CD8-positive, alpha-beta memory T cell (primary cell): ENCODE results near the gene RIMS4. TPM values are rescaled to one million over a fixed set of nuclear protein-coding genes. Genes with fewer than 3 reads are reported as not detected.

ENCODE experiments used
- CTCF ChIA-PET: fragments of 350-600 bp; sonication (Branson Sonifier 250); formaldehyde crosslinking; loops from one replicate; lab custom pipeline; 2021; ENCODE audit warnings: antibody characterized with exemption; lab: Charles Lee
- POLR2A ChIA-PET: fragments of 350-600 bp; sonication (Branson Sonifier 250); formaldehyde crosslinking; loops from one replicate; lab custom pipeline; 2021; ENCODE audit warnings: antibody characterized with exemption; lab: Charles Lee
- DNase-seq, 5 donors: peaks; one replicate each; pipeline versions ENCODE4 v3.0.0 to v3.0.0-alpha.2; 2020 to 2022; ENCODE audit warnings: mixed read lengths in 1 of 5
- H3K27ac ChIP-seq: one replicate; pipeline ENCODE4 v1.7.0; 2013; ENCODE audit warnings: low read depth, mild to moderate bottlenecking, low read length, moderate library complexity
- H3K27me3 ChIP-seq: 2 replicates; pipeline ENCODE4 v1.7.0; 2013; ENCODE audit warnings: low read length, mild to moderate bottlenecking; ENCODE audit not compliant: insufficient read depth, poor library complexity, severe bottlenecking
- H3K36me3 ChIP-seq: 2 replicates; pipeline ENCODE4 v1.7.0; 2013; ENCODE audit warnings: mild to moderate bottlenecking, low read length, moderate library complexity; ENCODE audit not compliant: insufficient read depth
- H3K4me1 ChIP-seq: 2 replicates; pipeline ENCODE4 v1.7.0; 2013; ENCODE audit warnings: mild to moderate bottlenecking, low read length, moderate library complexity; ENCODE audit not compliant: insufficient read depth
- H3K4me3 ChIP-seq: 2 replicates; pipeline ENCODE4 v1.7.0; 2013; ENCODE audit warnings: mild to moderate bottlenecking, low read length
- H3K9me3 ChIP-seq: 2 replicates; pipeline ENCODE4 v1.7.0; 2013; ENCODE audit warnings: mild to moderate bottlenecking, low read length
- H3K27ac Mint-ChIP-seq, 8 donors: one replicate each; pipeline ENCODE4 v1.8.0; 2020 to 2021; ENCODE audit warnings: mixed read lengths in 8 of 8, mild to moderate bottlenecking in 6 of 8, inconsistent platforms in 3 of 8, moderate library complexity in 3 of 8
- H3K27me3 Mint-ChIP-seq, 2 donors: one replicate each; pipeline ENCODE4 v1.8.0; 2020 to 2021; ENCODE audit warnings: mixed read lengths in 2 of 2, mild to moderate bottlenecking in 1 of 2, moderate library complexity in 1 of 2
- H3K36me3 Mint-ChIP-seq, 3 donors: one replicate each; pipeline ENCODE4 v1.8.0; 2020 to 2021; ENCODE audit warnings: mixed read lengths in 3 of 3, inconsistent platforms in 1 of 3, mild to moderate bottlenecking in 1 of 3
- H3K4me1 Mint-ChIP-seq, 3 donors: one replicate each; pipeline ENCODE4 v1.8.0; 2020 to 2021; ENCODE audit warnings: mixed read lengths in 3 of 3, inconsistent platforms in 1 of 3, mild to moderate bottlenecking in 1 of 3
- H3K4me3 Mint-ChIP-seq, 7 donors: one replicate each; pipeline ENCODE4 v1.8.0; 2020 to 2021; ENCODE audit warnings: mixed read lengths in 7 of 7, mild to moderate bottlenecking in 6 of 7, moderate library complexity in 4 of 7, inconsistent platforms in 2 of 7
- H3K9me3 Mint-ChIP-seq, 5 donors: one replicate each; pipeline ENCODE4 v1.8.0; 2020 to 2022; ENCODE audit warnings: mixed read lengths in 5 of 5, mild to moderate bottlenecking in 3 of 5, moderate library complexity in 2 of 5, inconsistent platforms in 1 of 5
- polyA plus RNA-seq: library from polyadenylated mRNA; unstranded; fragments of 300-500 nt; fragmentation: Illumina TruSeq; gene quantifications from one replicate; pipeline ENCODE4 v1.2.3, GENCODE V29; 2021
- total RNA-seq, 2 experiments: library from RNA; stranded (reverse); gene quantifications; one replicate each; pipeline ENCODE4 v1.2.3, GENCODE V29; 2021

RIMS4 gene
- total and polyA plus RNA-seq, 3 experiments from 2014 or later, result not detected

- no peak overlapping the region for H3K27ac ChIP-seq
- CTCF ChIA-PET, result no interaction called here
- H3K36me3 Mint-ChIP-seq, result no peaks in the 10 kb centered on the region
- H3K4me1 Mint-ChIP-seq, result no peaks in the 10 kb centered on the region
- peaks cover 29 to 40% of the 10 kb centered on the region in 2 donors for H3K27me3 Mint-ChIP-seq
- no peaks in the 10 kb centered on the region for H3K27me3 ChIP-seq
- DNase-seq, result no peak
- no peak overlapping the region for H3K4me3 Mint-ChIP-seq
- H3K9me3 Mint-ChIP-seq, result peaks cover 0 to 8% (median 2%) of the 10 kb centered on the region in 5 donors
- no peak overlapping the region for H3K27ac Mint-ChIP-seq
- no peaks in the 10 kb centered on the region for H3K9me3 ChIP-seq
- POLR2A ChIA-PET, result no interaction called here
- H3K36me3 ChIP-seq, result no peaks in the 10 kb centered on the region
- no peaks in the 10 kb centered on the region for H3K4me1 ChIP-seq
- no peak overlapping the region for H3K4me3 ChIP-seq
Observed at GRCh38 chr20:44835661-44836221, 25.4 kb upstream of the RIMS4 start.

- Mint-ChIP-seq H3K36me3 (no peaks in the 10 kb centered on the region), H3K4me1 (no peaks in the 10 kb centered on the region), H3K4me3 (no peak overlapping the region), H3K27ac (no peak overlapping the region), H3K27me3 (peaks cover 31 to 38% of the 10 kb centered on the region in 2 donors), H3K9me3 (peaks cover 0 to 7% (median 5%) of the 10 kb centered on the region in 5 donors)
- no peak for DNase-seq
- CTCF ChIA-PET, result no interaction called here
- Histone ChIP-seq H3K27me3 (no peaks in the 10 kb centered on the region), H3K36me3 (no peaks in the 10 kb centered on the region), H3K4me1 (no peaks in the 10 kb centered on the region), H3K27ac (no peak overlapping the region), H3K4me3 (no peak overlapping the region), H3K9me3 (no peaks in the 10 kb centered on the region)
- POLR2A ChIA-PET, result no interaction called here
Observed at GRCh38 chr20:44835116-44835515, 24.8 kb upstream of the RIMS4 start.

- H3K36me3 ChIP-seq, result no peaks in the 10 kb centered on the region
- no peak overlapping the region for H3K4me3 Mint-ChIP-seq
- H3K27me3 Mint-ChIP-seq, result peaks cover 31 to 39% of the 10 kb centered on the region in 2 donors
- no peaks in the 10 kb centered on the region for H3K36me3 Mint-ChIP-seq
- no peaks in the 10 kb centered on the region for H3K4me1 Mint-ChIP-seq
- peaks cover 0 to 7% (median 5%) of the 10 kb centered on the region in 5 donors for H3K9me3 Mint-ChIP-seq
- H3K4me3 ChIP-seq, result no peak overlapping the region
- H3K4me1 ChIP-seq, result no peaks in the 10 kb centered on the region
- no peak overlapping the region for H3K27ac ChIP-seq
- DNase-seq, result no peak
- POLR2A ChIA-PET, result no interaction called here
- CTCF ChIA-PET, result no interaction called here
- H3K27ac Mint-ChIP-seq, result no peak overlapping the region
- no peaks in the 10 kb centered on the region for H3K27me3 ChIP-seq
- H3K9me3 ChIP-seq, result no peaks in the 10 kb centered on the region
Observed at GRCh38 chr20:44834693-44835092, 24.3 kb upstream of the RIMS4 start.

- H3K27me3 Mint-ChIP-seq, result peaks cover 38 to 44% of the 10 kb centered on the region in 2 donors
- H3K4me3 Mint-ChIP-seq, result no peak overlapping the region
- H3K4me1 Mint-ChIP-seq, result no peaks in the 10 kb centered on the region
- Histone ChIP-seq H3K27ac (no peak overlapping the region), H3K4me1 (no peaks in the 10 kb centered on the region), H3K27me3 (no peaks in the 10 kb centered on the region), H3K9me3 (no peaks in the 10 kb centered on the region), H3K36me3 (no peaks in the 10 kb centered on the region), H3K4me3 (no peak overlapping the region)
- CTCF ChIA-PET, result no interaction called here
- no peaks in the 10 kb centered on the region for H3K36me3 Mint-ChIP-seq
- DNase-seq, result no peak
- no peak overlapping the region for H3K27ac Mint-ChIP-seq
- H3K9me3 Mint-ChIP-seq, result peaks cover 0 to 10% (median 4%) of the 10 kb centered on the region in 5 donors
- POLR2A ChIA-PET, result no interaction called here
Observed at GRCh38 chr20:44833437-44833836, 23.1 kb upstream of the RIMS4 start.

GRCh38 chr20:44832724-44833123 is 22.4 kb upstream of the RIMS4 start:
- peaks cover 35 to 48% of the 10 kb centered on the region in 2 donors for H3K27me3 Mint-ChIP-seq
- H3K4me3 Mint-ChIP-seq, result no peak overlapping the region
- ChIA-PET POLR2A (no interaction called here), CTCF (no interaction called here)
- no peaks in the 10 kb centered on the region for H3K36me3 ChIP-seq
- no peak for DNase-seq
- no peak overlapping the region for H3K27ac Mint-ChIP-seq
- H3K36me3 Mint-ChIP-seq, result no peaks in the 10 kb centered on the region
- no peaks in the 10 kb centered on the region for H3K4me1 ChIP-seq
- H3K9me3 ChIP-seq, result no peaks in the 10 kb centered on the region
- peaks cover 0 to 10% (median 2%) of the 10 kb centered on the region in 5 donors for H3K9me3 Mint-ChIP-seq
- H3K4me3 ChIP-seq, result no peak overlapping the region
- H3K4me1 Mint-ChIP-seq, result no peaks in the 10 kb centered on the region
- H3K27me3 ChIP-seq, result no peaks in the 10 kb centered on the region
- H3K27ac ChIP-seq, result no peak overlapping the region

GRCh38 chr20:44830995-44831394 is 20.6 kb upstream of the RIMS4 start:
- CTCF ChIA-PET, result no interaction called here
- no peak overlapping the region for H3K4me3 Mint-ChIP-seq

GRCh38 chr20:44830523-44830922 is 20.2 kb upstream of the RIMS4 start:
- Histone ChIP-seq H3K36me3 (no peaks in the 10 kb centered on the region), H3K27ac (no peak overlapping the region), H3K4me3 (no peak overlapping the region), H3K9me3 (no peaks in the 10 kb centered on the region), H3K4me1 (no peaks in the 10 kb centered on the region), H3K27me3 (no peaks in the 10 kb centered on the region)
- DNase-seq, result no peak
- H3K36me3 Mint-ChIP-seq, result no peaks in the 10 kb centered on the region
- peaks cover 39 to 57% of the 10 kb centered on the region in 2 donors for H3K27me3 Mint-ChIP-seq
- no peak overlapping the region for H3K27ac Mint-ChIP-seq
- peaks cover 0 to 10% (median 4%) of the 10 kb centered on the region in 5 donors for H3K9me3 Mint-ChIP-seq
- ChIA-PET CTCF (no interaction called here), POLR2A (no interaction called here)
- H3K4me3 Mint-ChIP-seq, result no peak overlapping the region
- no peaks in the 10 kb centered on the region for H3K4me1 Mint-ChIP-seq

More at GRCh38 chr20:44830995-44831394, 20.6 kb upstream of the RIMS4 start:
- Mint-ChIP-seq H3K27me3 (peaks cover 39 to 57% of the 10 kb centered on the region in 2 donors), H3K36me3 (no peaks in the 10 kb centered on the region), H3K9me3 (peaks cover 0 to 10% (median 4%) of the 10 kb centered on the region in 5 donors), H3K4me1 (no peaks in the 10 kb centered on the region), H3K27ac (no peak overlapping the region)
- Histone ChIP-seq H3K4me1 (no peaks in the 10 kb centered on the region), H3K4me3 (no peak overlapping the region), H3K27ac (no peak overlapping the region), H3K36me3 (no peaks in the 10 kb centered on the region), H3K27me3 (no peaks in the 10 kb centered on the region), H3K9me3 (no peaks in the 10 kb centered on the region)
- DNase-seq, result no peak
- POLR2A ChIA-PET, result no interaction called here

GRCh38 chr20:44829688-44830087 is 19.3 kb upstream of the RIMS4 start:
- H3K4me1 Mint-ChIP-seq, result no peaks in the 10 kb centered on the region
- no peak overlapping the region for H3K27ac ChIP-seq
- POLR2A ChIA-PET, result interaction anchor here (0.7 kb wide), 1 partner anchor 1415 kb away, joined by 5 read pairs; no protein-coding TSS in a partner anchor
- H3K27me3 ChIP-seq, result no peaks in the 10 kb centered on the region
- DNase-seq, result no peak
- no peak overlapping the region for H3K4me3 ChIP-seq
- no peaks in the 10 kb centered on the region for H3K36me3 ChIP-seq
- H3K4me3 Mint-ChIP-seq, result no peak overlapping the region
- H3K27me3 Mint-ChIP-seq, result peaks cover 39 to 52% of the 10 kb centered on the region in 2 donors
- no peaks in the 10 kb centered on the region for H3K36me3 Mint-ChIP-seq
- CTCF ChIA-PET, result no interaction called here
- H3K9me3 Mint-ChIP-seq, result peaks cover 0 to 10% (median 4%) of the 10 kb centered on the region in 5 donors
- H3K9me3 ChIP-seq, result no peaks in the 10 kb centered on the region
- H3K4me1 ChIP-seq, result no peaks in the 10 kb centered on the region
- H3K27ac Mint-ChIP-seq, result no peak overlapping the region
